ENCODE measurements around the gene MDFI.

- TF ChIP-seq CTCF (conservative IDR thresholded peaks at IDR 0.05; ENCODE audit: low read depth, low read length) (no peak), EZH2 (IDR thresholded peaks at IDR 0.05; ENCODE audit: low read length, unreplicated experiment) (no peak), EZH2phosphoT487 (IDR thresholded peaks at IDR 0.05; ENCODE audit: borderline replicate concordance, low read length) (no peak)
These were observed 34.8 kb downstream of the MDFI start for GRCh38 chr6:41672816-41673703.

Data from PC-3 (cell line).